Measurements from ENCODE around the gene HOXC11.
A peak's percentile ranks its signal among the peaks of the same experiment; 100 is the strongest.

DNA sequence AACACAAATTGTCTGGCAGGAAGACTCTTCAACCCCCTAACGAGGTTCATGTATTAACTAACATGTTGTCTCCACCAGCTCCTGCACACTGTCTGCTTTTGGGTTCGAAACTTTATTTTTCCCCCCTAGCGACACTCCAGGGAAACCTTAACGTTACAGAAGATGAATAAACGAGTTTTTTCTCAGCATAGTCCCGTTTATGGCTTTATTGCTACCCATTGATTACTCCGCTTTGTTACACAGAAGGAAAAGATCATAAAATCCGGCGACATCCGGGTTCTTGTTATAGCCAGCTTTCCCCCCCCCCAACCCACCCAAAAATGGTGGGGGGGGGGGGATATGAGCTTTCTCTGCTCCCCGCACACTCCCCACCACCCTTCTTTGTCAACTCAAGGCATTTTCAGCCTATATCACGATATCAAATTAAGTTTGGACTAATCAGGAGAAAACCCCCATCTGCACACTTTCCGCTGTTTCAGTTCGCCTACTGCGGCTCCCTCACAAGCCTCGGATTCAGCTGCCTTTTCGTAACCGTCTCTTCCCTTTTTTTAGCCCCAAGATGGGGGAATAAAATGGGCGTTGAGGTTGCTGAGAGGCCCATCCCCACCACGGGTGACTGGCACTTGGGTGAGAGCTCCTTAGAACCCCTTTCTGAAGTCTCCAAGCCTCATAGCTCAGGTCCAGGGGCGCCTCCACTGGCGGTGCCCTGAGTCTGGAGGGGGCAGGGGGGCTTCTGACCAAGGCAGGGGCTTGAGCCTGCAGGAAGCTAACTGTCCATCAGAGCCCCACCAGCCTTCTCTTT is 53.9 kb downstream of the HOXC11 start:
- TF ChIP-seq, protein P1, sequence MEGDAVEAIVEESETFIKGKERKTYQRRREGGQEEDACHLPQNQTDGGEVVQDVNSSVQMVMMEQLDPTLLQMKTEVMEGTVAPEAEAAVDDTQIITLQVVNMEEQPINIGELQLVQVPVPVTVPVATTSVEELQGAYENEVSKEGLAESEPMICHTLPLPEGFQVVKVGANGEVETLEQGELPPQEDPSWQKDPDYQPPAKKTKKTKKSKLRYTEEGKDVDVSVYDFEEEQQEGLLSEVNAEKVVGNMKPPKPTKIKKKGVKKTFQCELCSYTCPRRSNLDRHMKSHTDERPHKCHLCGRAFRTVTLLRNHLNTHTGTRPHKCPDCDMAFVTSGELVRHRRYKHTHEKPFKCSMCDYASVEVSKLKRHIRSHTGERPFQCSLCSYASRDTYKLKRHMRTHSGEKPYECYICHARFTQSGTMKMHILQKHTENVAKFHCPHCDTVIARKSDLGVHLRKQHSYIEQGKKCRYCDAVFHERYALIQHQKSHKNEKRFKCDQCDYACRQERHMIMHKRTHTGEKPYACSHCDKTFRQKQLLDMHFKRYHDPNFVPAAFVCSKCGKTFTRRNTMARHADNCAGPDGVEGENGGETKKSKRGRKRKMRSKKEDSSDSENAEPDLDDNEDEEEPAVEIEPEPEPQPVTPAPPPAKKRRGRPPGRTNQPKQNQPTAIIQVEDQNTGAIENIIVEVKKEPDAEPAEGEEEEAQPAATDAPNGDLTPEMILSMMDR (IDR thresholded peaks at IDR 0.05) = no peak
- TF ChIP-seq EZH2 (IDR thresholded peaks at IDR 0.05; ENCODE audit: borderline replicate concordance, insufficient read depth, low read depth, low read length, poor library complexity, severe bottlenecking) = peak; percentile 34
